Kidney (tissue), 14 donors: ENCODE results near the gene PIGC. TPM values are rescaled to one million over a fixed set of nuclear protein-coding genes. Genes with fewer than 3 reads are reported as not detected.

Experiments used
- DNase-seq, 5 donors: peaks; one replicate each; pipeline ENCODE4 v3.0.0-alpha.2; 2013 to 2020
- FAIRE-seq: peaks from 2 replicates; lab custom pipeline; 2012; peaks lifted over from hg19 to GRCh38; lab: Jason Lieb, UNC
- H3K27ac ChIP-seq, 2 donors: one replicate each; pipeline ENCODE4 v1.7.0; 2013; ENCODE audit warnings: low read depth in 2 of 2, low read length in 2 of 2, inconsistent platforms in 1 of 2
- H3K27me3 ChIP-seq: one replicate; pipeline ENCODE4 v1.7.1; 2013; ENCODE audit warnings: low read length, inconsistent platforms; ENCODE audit not compliant: control insufficient read depth, insufficient read depth
- H3K36me3 ChIP-seq, 3 donors: one replicate each; pipeline versions ENCODE4 v1.7.0 to v1.7.1; 2013; ENCODE audit warnings: low read length in 3 of 3, control low read depth in 1 of 3, inconsistent platforms in 1 of 3; ENCODE audit not compliant: insufficient read depth in 3 of 3, control insufficient read depth in 2 of 3
- H3K4me1 ChIP-seq, 3 donors: one replicate each; pipeline versions ENCODE4 v1.7.0 to v1.7.1; 2013; ENCODE audit warnings: low read length in 3 of 3, inconsistent platforms in 1 of 3, low read depth in 1 of 3; ENCODE audit not compliant: control insufficient read depth in 2 of 3, insufficient read depth in 2 of 3
- H3K4me3 ChIP-seq, 3 donors: one replicate each; pipeline versions ENCODE4 v1.7.0 to v1.8.1; 2013; ENCODE audit warnings: low read length in 3 of 3, control low read depth in 1 of 3, inconsistent platforms in 1 of 3
- H3K9ac ChIP-seq, 3 donors: one replicate each; pipeline versions ENCODE4 v1.7.0 to v1.7.1; 2013; ENCODE audit warnings: low read length in 3 of 3, control low read depth in 1 of 3, inconsistent platforms in 1 of 3
- H3K9me3 ChIP-seq, 3 donors: one replicate each; pipeline versions ENCODE4 v1.7.0 to v1.7.1; 2013; ENCODE audit warnings: low read length in 3 of 3, control low read depth in 1 of 3, inconsistent platforms in 1 of 3; ENCODE audit not compliant: control insufficient read depth in 2 of 3, insufficient read depth in 1 of 3
- CTCF ChIP-seq: IDR thresholded peaks from 3 replicates; pipeline ENCODE4 v1.5.1; 2012; ENCODE audit warnings: mild to moderate bottlenecking, moderate library complexity, borderline replicate concordance; ENCODE audit not compliant: insufficient read depth; ENCODE audit errors: extremely low read depth
- intact Hi-C: fragments of 100-400 bp; cut with DNase I; formaldehyde crosslinking; loops from one replicate; pipeline ENCODE4 v1.11.1; 2022
- polyA plus RNA-seq: library from polyadenylated mRNA; stranded (reverse); fragments of 350-450 nt; fragmentation: Illumina TruSeq; extraction: RNeasy Lipid Tissue Mini Kit (QIAGEN cat#74804); gene quantifications from one replicate; pipeline ENCODE4 v1.2.3, GENCODE V29; 2014; ENCODE audit warnings: low read depth, low replicate concordance; ENCODE audit not compliant: insufficient read depth
- total RNA-seq: library from RNA; stranded (reverse); fragmentation: NEBNext Ultra II Directional; extraction: Animal tissue kit (Norgen Biotek cat#: 25700); gene quantifications from one replicate; pipeline ENCODE4 v1.2.1, GENCODE V29; 2021
- donor health status: control.
- donor health status: control.
- donor health status: control.
- donor health status: control.
- donor health status: control.
- donor health status: DM: yes; HTN: yes; CAD: no.
- donor health status: Normal renal cell carcinoma (clear cell type).

The PIGC gene
- total and polyA plus RNA-seq, 2 donors from 2014 or later: 27.6 to 28.6 TPM

GRCh38 chr1:172425339-172425738, 18.5 kb downstream of the PIGC start:
- Histone ChIP-seq H3K9me3 (no peaks in the 10 kb centered on the region), H3K4me3 (no peak overlapping the region), H3K27ac (no peak overlapping the region), H3K9ac (no peak overlapping the region), H3K27me3 (no peaks in the 10 kb centered on the region), H3K4me1 (no peaks in the 10 kb centered on the region), H3K36me3 (no peaks in the 10 kb centered on the region)
- TF ChIP-seq CTCF: no peak
- intact Hi-C loops: loop anchor here (10.0 kb wide), 1 partner anchor 421 kb away; no protein-coding TSS in a partner anchor
- FAIRE-seq (no peak), DNase-seq (no peak)

- Histone ChIP-seq H3K36me3 (no peaks in the 10 kb centered on the region), H3K4me1 (no peaks in the 10 kb centered on the region), H3K9me3 (no peaks in the 10 kb centered on the region), H3K27ac (no peak overlapping the region), H3K4me3 (no peak overlapping the region), H3K27me3 (no peaks in the 10 kb centered on the region), H3K9ac (no peak overlapping the region)
- TF ChIP-seq CTCF: no peak
- intact Hi-C loops: loop anchor here (10.0 kb wide), 1 partner anchor 419 kb away; no protein-coding TSS in a partner anchor
- no peak for DNase-seq
- no peak for FAIRE-seq
Observed at GRCh38 chr1:172423336-172423735, 20.5 kb downstream of the PIGC start.

GRCh38 chr1:172421974-172422604, 21.8 kb downstream of the PIGC start:
- Histone ChIP-seq H3K27me3 (no peaks in the 10 kb centered on the region), H3K4me3 (no peak overlapping the region), H3K36me3 (no peaks in the 10 kb centered on the region), H3K27ac (no peak overlapping the region), H3K9me3 (no peaks in the 10 kb centered on the region), H3K9ac (no peak overlapping the region), H3K4me1 (no peaks in the 10 kb centered on the region)
- intact Hi-C loops: loop anchor here (10.0 kb wide), 1 partner anchor 417 kb away; no protein-coding TSS in a partner anchor
- no peak for TF ChIP-seq CTCF
- FAIRE-seq: no peak
- no peak for DNase-seq

GRCh38 chr1:172420385-172420784, 23.5 kb downstream of the PIGC start, which contains the start of gene C1orf105:
Gene C1orf105 (plus strand): TSS chr1:172420685. CDS start chr1:172420886, 201 bp downstream.
- no peak for TF ChIP-seq CTCF
- Histone ChIP-seq H3K27me3 (no peaks in the 10 kb centered on the region), H3K27ac (no peak within 1 kb of the TSS), H3K4me1 (peaks cover 0 to 3% (median 0%) of the 10 kb centered on the region in 3 donors), H3K9ac (no peak within 1 kb of the TSS), H3K4me3 (no peak within 1 kb of the TSS), H3K9me3 (no peaks in the 10 kb centered on the region), H3K36me3 (no peaks in the 10 kb centered on the region)
- intact Hi-C loops: loop anchor here (10.0 kb wide), 1 partner anchor 416 kb away; no protein-coding TSS in a partner anchor
- no peak for FAIRE-seq
- DNase-seq: no peak
